NCI-H446 treated with DMSO at 0.1 percent for 48 hours (cell line): ENCODE results near the gene TNFRSF21.

Experiments used
- DNase-seq: peaks from one replicate; lab custom pipeline; 2025; lab: John Stamatoyannopoulos, UW

The TNFRSF21 gene

GRCh38 chr6:47221565-47221964, 88.1 kb downstream of the TNFRSF21 start:
- DNase-seq: no peak

- DNase-seq: no peak
These were observed 100.1 kb downstream of the TNFRSF21 start for GRCh38 chr6:47209632-47210031.

GRCh38 chr6:47207261-47207660, 102.4 kb downstream of the TNFRSF21 start:
- no peak for DNase-seq

- DNase-seq: no peak
These were observed 103.1 kb downstream of the TNFRSF21 start for GRCh38 chr6:47206626-47207025.

GRCh38 chr6:47203938-47204611, 105.6 kb downstream of the TNFRSF21 start:
- no peak for DNase-seq

GRCh38 chr6:47203266-47203937, 106.3 kb downstream of the TNFRSF21 start:
- DNase-seq: no peak

GRCh38 chr6:47202644-47203205, 107.0 kb downstream of the TNFRSF21 start:
- no peak for DNase-seq

- no peak for DNase-seq
These were observed 109.0 kb downstream of the TNFRSF21 start for GRCh38 chr6:47200536-47201334.

GRCh38 chr6:47197682-47198640, 111.7 kb downstream of the TNFRSF21 start:
- no peak for DNase-seq

- no peak for DNase-seq
These were observed 113.6 kb downstream of the TNFRSF21 start for GRCh38 chr6:47196113-47196512.

GRCh38 chr6:47195011-47195650, 114.6 kb downstream of the TNFRSF21 start:
- DNase-seq: no peak

- DNase-seq: no peak
These were observed 121.1 kb downstream of the TNFRSF21 start for GRCh38 chr6:47188588-47189021.

GRCh38 chr6:47187893-47188587, 121.7 kb downstream of the TNFRSF21 start:
- DNase-seq: no peak

- no peak for DNase-seq
These were observed 122.6 kb downstream of the TNFRSF21 start for GRCh38 chr6:47187113-47187512.

- DNase-seq: no peak
These were observed 127.3 kb downstream of the TNFRSF21 start for GRCh38 chr6:47182291-47182957.

GRCh38 chr6:47181681-47182080, 128.0 kb downstream of the TNFRSF21 start:
- no peak for DNase-seq
